Ovary (tissue), 9 donors: ENCODE results near the gene CSF3R. TPM values are rescaled to one million over a fixed set of nuclear protein-coding genes. Genes with fewer than 3 reads are reported as not detected.
"Not testable (repeated sequence)": the region's sequence is repeated elsewhere in the genome, so short reads cannot be mapped to it uniquely, and the experiment has no call there.

Experiments used
- DNase-seq, 5 donors: peaks; one replicate each; pipeline ENCODE4 v3.0.0-alpha.2; 2019 to 2020
- H3K27ac ChIP-seq, 2 donors: fragments of 200-600 bp; one replicate each; pipeline versions ENCODE4 v1.5.1 to v1.8.0; 2019 to 2022
- H3K27me3 ChIP-seq: fragments of 200-600 bp; one replicate; pipeline ENCODE4 v1.8.0; 2022
- H3K36me3 ChIP-seq: fragments of 200-600 bp; sonication (generic); one replicate; pipeline ENCODE4 v1.5.1; 2019
- H3K4me1 ChIP-seq: one replicate; pipeline ENCODE4 v1.8.1; 2013; ENCODE audit warnings: mild to moderate bottlenecking, moderate library complexity; ENCODE audit not compliant: insufficient read depth
- H3K4me3 ChIP-seq: fragments of 200-600 bp; sonication (generic); one replicate; pipeline ENCODE4 v1.5.1; 2017
- H3K9me3 ChIP-seq, 2 donors: fragments of 200-600 bp in 1 of 2; sonication (generic) in 1 of 2; one replicate each; pipeline versions ENCODE4 v1.5.1 to v1.8.1; 2013 to 2019; ENCODE audit warnings: mild to moderate bottlenecking in 1 of 2, moderate library complexity in 1 of 2
- EP300 ChIP-seq: sonication (generic); formaldehyde crosslinking; IDR thresholded peaks from one replicate; pipeline ENCODE4 v1.6.1; 2017; ENCODE audit warnings: antibody characterized with exemption
- POLR2A ChIP-seq: fragments of 450-650 bp; IDR thresholded peaks from one replicate; pipeline ENCODE4 v1.6.1; 2017; ENCODE audit warnings: antibody characterized with exemption, mild to moderate bottlenecking, moderate library complexity
- WGBS, 3 donors: extraction: QIAGEN DNeasy Blood & Tissue Kit in 1 of 3; methylation state at CpG; one replicate each; pipeline versions ENCODE4 v1.1.5 to v1.1.7; 2013 to 2017; 5-methylcytosine and 5-hydroxymethylcytosine counted together
- intact Hi-C, 4 donors: fragments of 100-400 bp; cut with DNase I; formaldehyde crosslinking; loops; one replicate each; pipeline versions ENCODE4 v1.11.0 to v1.15.1; 2022 to 2023
- polyA plus RNA-seq, 2 donors: library from polyadenylated mRNA; stranded (reverse); fragments of 200-250 nt in 1 of 2; fragments of 350-450 nt in 1 of 2; fragmentation: Illumina TruSeq in 1 of 2; extraction: RNeasy Lipid Tissue Mini Kit (QIAGEN cat#74804) in 1 of 2; gene quantifications; one replicate each; pipeline ENCODE4 v1.2.3, GENCODE V29; 2013 to 2014
- total RNA-seq, 7 donors: library from RNA; depleted of rRNA in 2 of 7; stranded (reverse); fragments of >200 nt in 2 of 7; fragmentation: NEBNext Ultra II Directional in 3 of 7; extraction: Animal tissue kit (Norgen Biotek cat#: 25700) in 3 of 7; gene quantifications; one replicate each; pipeline versions ENCODE4 v1.1.0 to v1.2.4, GENCODE V29; 2016 to 2023
- TF ChIP-seq, protein P1 (sequence below), 3 donors: fragments of 450-650 bp in 2 of 3; fragments of 200-600 bp in 1 of 3; IDR thresholded peaks; one replicate each; pipeline versions ENCODE4 v1.5.1 to v1.8.0; 2016 to 2022; ENCODE audit warnings: antibody characterized with exemption in 3 of 3, mild to moderate bottlenecking in 1 of 3
- donor health status: DM: no; HTN: no; CAD: no; lungs with moderate emphysema.
- donor health status: DM: no; HTN: no; CAD: no.
- donor health status: Bipolar disorder and iron deficiency.
- donor health status: DM: yes; HTN: yes; CAD: no.
- donor health status: DM: no; HTN: no; CAD: no.
- donor health status: DM: yes; HTN: yes; CAD: no.

CSF3R gene
- total and polyA plus RNA-seq, 9 donors = 1.9 to 5.7 (median 4.7) TPM

DNA sequence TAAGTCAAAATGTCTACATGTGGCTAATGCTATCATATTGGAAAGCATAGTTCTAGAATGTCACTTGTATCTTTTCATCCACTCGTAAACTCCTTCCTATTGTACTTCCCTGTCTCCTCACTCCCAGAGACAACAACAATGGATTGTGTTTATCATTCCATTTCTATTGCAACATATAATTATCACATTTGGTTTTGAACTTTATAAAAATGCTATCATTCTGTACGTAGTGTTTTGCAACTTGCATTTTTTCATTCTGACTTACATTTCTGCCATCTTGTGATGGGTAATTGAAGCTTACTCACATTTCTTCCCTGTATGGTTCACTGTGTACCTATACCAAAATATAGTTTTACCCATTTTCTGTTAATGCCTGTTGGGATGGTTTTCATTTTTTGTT is 14.5 kb upstream of the CSF3R start:
- H3K27me3 ChIP-seq = no peaks in the 10 kb centered on the region
- H3K4me1 ChIP-seq = no peaks in the 10 kb centered on the region
- H3K27ac ChIP-seq = no peak overlapping the region
- DNase-seq = no peak
- WGBS, 3 donors = 35 to 47% (median 36%) methylated on average over 2 of the region's 2 CpGs
- no peaks in the 10 kb centered on the region for H3K9me3 ChIP-seq
- H3K4me3 ChIP-seq = no peak overlapping the region
- no peak for TF ChIP-seq POLR2A
- TF ChIP-seq, protein P1, sequence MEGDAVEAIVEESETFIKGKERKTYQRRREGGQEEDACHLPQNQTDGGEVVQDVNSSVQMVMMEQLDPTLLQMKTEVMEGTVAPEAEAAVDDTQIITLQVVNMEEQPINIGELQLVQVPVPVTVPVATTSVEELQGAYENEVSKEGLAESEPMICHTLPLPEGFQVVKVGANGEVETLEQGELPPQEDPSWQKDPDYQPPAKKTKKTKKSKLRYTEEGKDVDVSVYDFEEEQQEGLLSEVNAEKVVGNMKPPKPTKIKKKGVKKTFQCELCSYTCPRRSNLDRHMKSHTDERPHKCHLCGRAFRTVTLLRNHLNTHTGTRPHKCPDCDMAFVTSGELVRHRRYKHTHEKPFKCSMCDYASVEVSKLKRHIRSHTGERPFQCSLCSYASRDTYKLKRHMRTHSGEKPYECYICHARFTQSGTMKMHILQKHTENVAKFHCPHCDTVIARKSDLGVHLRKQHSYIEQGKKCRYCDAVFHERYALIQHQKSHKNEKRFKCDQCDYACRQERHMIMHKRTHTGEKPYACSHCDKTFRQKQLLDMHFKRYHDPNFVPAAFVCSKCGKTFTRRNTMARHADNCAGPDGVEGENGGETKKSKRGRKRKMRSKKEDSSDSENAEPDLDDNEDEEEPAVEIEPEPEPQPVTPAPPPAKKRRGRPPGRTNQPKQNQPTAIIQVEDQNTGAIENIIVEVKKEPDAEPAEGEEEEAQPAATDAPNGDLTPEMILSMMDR (IDR thresholded peaks at IDR 0.05) = no peak
- no peak for TF ChIP-seq EP300
- no peaks in the 10 kb centered on the region for H3K36me3 ChIP-seq
- intact Hi-C loops = no loop called here

DNA sequence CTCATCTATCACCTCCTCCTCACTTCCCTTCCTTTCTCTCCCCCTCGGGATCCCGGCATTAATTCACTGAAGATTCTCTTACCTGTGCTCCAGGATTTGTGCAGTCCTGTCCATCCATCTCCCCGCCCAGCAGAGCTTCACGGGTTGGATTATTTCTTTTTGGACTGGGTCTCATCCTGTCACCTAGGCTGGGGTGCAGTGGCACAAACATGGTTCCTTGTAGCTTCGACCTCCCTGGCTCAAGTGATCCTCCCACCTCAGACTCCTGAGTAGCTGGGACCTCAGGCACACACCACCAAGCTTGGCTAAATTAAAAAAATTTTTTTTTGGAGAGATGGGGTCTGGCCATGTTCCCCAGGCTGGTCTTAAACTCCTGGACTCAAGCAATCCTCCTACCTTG is 12.3 kb upstream of the CSF3R start:
- TF ChIP-seq POLR2A = no peak
- TF ChIP-seq, protein P1 (IDR thresholded peaks at IDR 0.05) = no peak
- TF ChIP-seq EP300 = no peak
- Histone ChIP-seq H3K36me3 (no peaks in the 10 kb centered on the region), H3K27ac (no peak overlapping the region), H3K9me3 (no peaks in the 10 kb centered on the region), H3K4me3 (no peak overlapping the region), H3K27me3 (no peaks in the 10 kb centered on the region), H3K4me1 (no peaks in the 10 kb centered on the region)
- WGBS, 3 donors = 78 to 80% (median 79%) methylated on average over 5 of the region's 5 CpGs
- intact Hi-C loops = no loop called here
- DNase-seq = no peak

DNA sequence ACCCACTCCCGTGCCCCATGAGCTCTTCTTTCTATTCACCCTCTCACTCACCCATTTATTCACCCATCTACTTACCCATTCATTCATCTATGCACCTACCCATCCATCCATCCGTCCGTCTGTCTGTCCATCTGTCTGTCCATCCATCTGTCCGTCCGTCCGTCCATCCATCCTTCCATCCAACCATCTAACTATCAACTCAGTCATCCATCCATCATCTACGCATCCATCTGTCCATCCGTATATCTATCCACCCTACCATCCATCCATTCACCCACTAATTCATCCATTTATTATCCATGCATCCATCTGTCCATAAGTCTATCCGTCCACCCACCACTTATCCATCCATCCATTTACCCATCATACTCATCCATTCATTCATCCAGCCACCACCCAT is 10.8 kb upstream of the CSF3R start:
- Histone ChIP-seq H3K36me3 (no peaks in the 10 kb centered on the region), H3K9me3 (no peaks in the 10 kb centered on the region), H3K4me1 (no peaks in the 10 kb centered on the region), H3K4me3 (no peak overlapping the region), H3K27me3 (no peaks in the 10 kb centered on the region), H3K27ac (no peak overlapping the region)
- DNase-seq = no peak
- intact Hi-C loops = no loop called here
- no peak for TF ChIP-seq EP300
- TF ChIP-seq, protein P1 (IDR thresholded peaks at IDR 0.05) = no peak
- TF ChIP-seq POLR2A = no peak
- WGBS, 3 donors = 88 to 91% (median 90%) methylated on average over 9 of the region's 9 CpGs

DNA sequence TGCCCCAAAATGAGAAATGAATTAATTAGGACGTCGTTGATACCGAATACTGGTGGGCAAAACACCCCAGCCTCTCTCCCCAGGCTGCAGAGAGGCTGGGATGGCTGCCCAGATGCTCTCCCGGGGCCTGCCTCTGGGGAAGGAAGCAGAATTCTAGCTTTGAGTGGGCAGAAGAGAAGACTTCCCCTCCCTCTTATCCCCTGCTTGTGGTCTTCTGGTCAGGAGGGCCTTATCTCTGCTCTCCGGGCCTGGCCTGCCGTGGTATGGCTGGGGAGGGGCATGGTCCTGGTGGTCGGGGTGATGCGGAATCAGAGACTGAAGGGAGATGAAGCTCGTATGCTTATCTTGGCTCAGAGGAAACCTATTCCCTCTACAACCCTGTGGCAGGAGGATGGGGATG is 9.8 kb upstream of the CSF3R start:
- intact Hi-C loops = no loop called here
- no peaks in the 10 kb centered on the region for H3K36me3 ChIP-seq
- H3K4me1 ChIP-seq = no peaks in the 10 kb centered on the region
- H3K4me3 ChIP-seq = no peak overlapping the region
- WGBS, 3 donors = 28 to 31% (median 30%) methylated on average over 9 of the region's 9 CpGs
- H3K9me3 ChIP-seq = no peaks in the 10 kb centered on the region
- TF ChIP-seq POLR2A (no peak), EP300 (no peak)
- TF ChIP-seq, protein P1 (IDR thresholded peaks at IDR 0.05) = no peak
- no peak overlapping the region for H3K27ac ChIP-seq
- H3K27me3 ChIP-seq = no peaks in the 10 kb centered on the region
- no peak for DNase-seq

DNA sequence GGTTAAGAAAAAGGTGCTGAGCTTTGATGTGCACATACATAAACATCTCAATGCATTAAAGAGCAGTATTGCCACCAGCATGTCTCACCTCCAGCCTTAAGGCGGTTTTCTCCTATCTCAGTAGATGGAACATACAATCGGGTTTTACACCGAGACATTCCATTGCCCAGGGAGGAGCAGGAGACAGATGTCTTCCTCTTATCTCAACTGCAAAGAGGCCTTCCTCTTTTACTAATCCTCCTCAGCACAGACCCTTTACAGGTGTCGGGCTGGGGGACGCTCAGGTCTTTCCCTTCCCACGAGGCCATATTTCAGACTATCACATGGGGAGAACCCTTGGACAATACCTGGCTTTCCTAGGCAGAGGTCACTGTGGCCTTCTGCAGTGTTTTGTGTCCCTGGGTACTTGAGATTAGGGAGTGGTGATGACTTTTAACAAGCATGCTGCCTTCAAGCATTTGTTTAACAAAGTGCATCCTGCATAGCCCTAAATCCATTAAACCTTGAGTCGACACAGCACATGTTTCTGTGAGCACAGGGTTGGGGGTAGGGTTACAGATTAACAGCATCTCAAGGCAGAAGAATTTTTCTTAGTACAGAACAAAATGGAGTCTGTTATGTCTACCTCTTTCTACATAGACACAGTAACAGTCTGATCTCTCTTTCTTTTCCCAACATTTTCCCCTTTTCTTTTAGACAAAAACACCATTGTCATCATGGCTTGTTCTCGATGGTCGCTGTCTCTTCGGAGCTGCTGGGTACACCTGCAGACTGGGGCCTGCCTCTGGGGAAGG is 6.7 kb upstream of the CSF3R start:
- H3K27me3 ChIP-seq, intact Hi-C loops, DNase-seq, H3K9me3 ChIP-seq, H3K4me3 ChIP-seq, H3K36me3 ChIP-seq, H3K4me1 ChIP-seq, H3K27ac ChIP-seq: not testable (repeated sequence)
- 46 to 54% (median 53%) methylated on average over 10 of the region's 10 CpGs for WGBS, 3 donors
